Measurements from ENCODE around the gene NFAT5.

GRCh38 chr16:69596801-69597200, 31.0 kb downstream of the NFAT5 start:
- TF ChIP-seq POLR2A (IDR thresholded peaks at IDR 0.05) (no peak), EP300 (IDR thresholded peaks at IDR 0.05) (no peak), CTCF (IDR thresholded peaks at IDR 0.05) (no peak)

All from ovary (tissue), 3 donors.